Skeletal muscle tissue (tissue), 4 donors: ENCODE data around the gene CRTAC1. TPM values are rescaled to one million over a fixed set of nuclear protein-coding genes. Genes with fewer than 3 reads are reported as not detected.

Source experiments
- H3K27ac ChIP-seq: one replicate; pipeline ENCODE4 v1.7.0; 2013; ENCODE audit warnings: mild to moderate bottlenecking, low read depth, low read length, inconsistent platforms
- H3K27me3 ChIP-seq, 3 donors: one replicate each; pipeline ENCODE4 v1.7.0; 2013; ENCODE audit warnings: low read length in 3 of 3; ENCODE audit not compliant: control insufficient read depth in 3 of 3, insufficient read depth in 3 of 3
- H3K36me3 ChIP-seq, 3 donors: one replicate each; pipeline ENCODE4 v1.7.0; 2013; ENCODE audit warnings: low read length in 3 of 3; ENCODE audit not compliant: control insufficient read depth in 3 of 3, insufficient read depth in 3 of 3
- H3K4me1 ChIP-seq, 3 donors: one replicate each; pipeline ENCODE4 v1.7.0; 2013; ENCODE audit warnings: low read length in 3 of 3, mild to moderate bottlenecking in 3 of 3; ENCODE audit not compliant: control insufficient read depth in 3 of 3, insufficient read depth in 3 of 3
- H3K4me3 ChIP-seq, 3 donors: one replicate each; pipeline ENCODE4 v1.7.0; 2013; ENCODE audit warnings: low read length in 3 of 3
- H3K9ac ChIP-seq, 3 donors: one replicate each; pipeline ENCODE4 v1.7.0; 2013; ENCODE audit warnings: low read length in 3 of 3, mild to moderate bottlenecking in 3 of 3, moderate library complexity in 2 of 3, low read depth in 1 of 3
- H3K9me3 ChIP-seq, 3 donors: one replicate each; pipeline ENCODE4 v1.7.0; 2013; ENCODE audit warnings: low read length in 3 of 3; ENCODE audit not compliant: control insufficient read depth in 3 of 3
- total RNA-seq: library from RNA; depleted of rRNA; stranded (reverse); fragments of >200 nt; gene quantifications from one replicate; pipeline ENCODE4 v1.2.3, GENCODE V29; 2014
- donor health status: Osteomylitis.

Gene CRTAC1
- total RNA-seq, 1 donor from 2014 or later, result 0.52 TPM

- Histone ChIP-seq H3K36me3 (no peaks in the 10 kb centered on the region), H3K9me3 (no peaks in the 10 kb centered on the region), H3K9ac (no peak overlapping the region), H3K4me3 (no peak overlapping the region), H3K4me1 (no peaks in the 10 kb centered on the region), H3K27ac (no peak overlapping the region), H3K27me3 (peaks cover 5 to 22% (median 12%) of the 10 kb centered on the region in 3 donors)
These were observed 122.6 kb downstream of the CRTAC1 start for GRCh38 chr10:97907830-97908229.

- H3K4me1 ChIP-seq, result no peaks in the 10 kb centered on the region
- H3K9ac ChIP-seq, result no peak overlapping the region
- peaks cover 5 to 16% (median 12%) of the 10 kb centered on the region in 3 donors for H3K27me3 ChIP-seq
- H3K36me3 ChIP-seq, result no peaks in the 10 kb centered on the region
- no peak overlapping the region for H3K27ac ChIP-seq
- no peaks in the 10 kb centered on the region for H3K9me3 ChIP-seq
- H3K4me3 ChIP-seq, result no peak overlapping the region
These were observed 123.2 kb downstream of the CRTAC1 start for GRCh38 chr10:97907211-97907610.

GRCh38 chr10:97905276-97905675 is 125.1 kb downstream of the CRTAC1 start:
- H3K9ac ChIP-seq, result no peak overlapping the region
- no peak overlapping the region for H3K4me3 ChIP-seq
- peaks cover 5 to 15% (median 8%) of the 10 kb centered on the region in 3 donors for H3K27me3 ChIP-seq
- H3K9me3 ChIP-seq, result no peaks in the 10 kb centered on the region
- H3K4me1 ChIP-seq, result no peaks in the 10 kb centered on the region
- H3K36me3 ChIP-seq, result no peaks in the 10 kb centered on the region
- no peak overlapping the region for H3K27ac ChIP-seq

- no peaks in the 10 kb centered on the region for H3K4me1 ChIP-seq
- H3K9ac ChIP-seq, result no peak overlapping the region
- no peak overlapping the region for H3K27ac ChIP-seq
- peaks cover 5 to 18% (median 8%) of the 10 kb centered on the region in 3 donors for H3K27me3 ChIP-seq
- H3K36me3 ChIP-seq, result no peaks in the 10 kb centered on the region
- no peaks in the 10 kb centered on the region for H3K9me3 ChIP-seq
- H3K4me3 ChIP-seq, result no peak overlapping the region
These were observed 125.8 kb downstream of the CRTAC1 start for GRCh38 chr10:97904576-97904975.

GRCh38 chr10:97904018-97904381 is 126.4 kb downstream of the CRTAC1 start:
- no peak overlapping the region for H3K4me3 ChIP-seq
- H3K27me3 ChIP-seq, result peaks cover 5 to 21% (median 8%) of the 10 kb centered on the region in 3 donors
- H3K9me3 ChIP-seq, result no peaks in the 10 kb centered on the region

GRCh38 chr10:97903128-97904017 is 127.0 kb downstream of the CRTAC1 start:
- no peaks in the 10 kb centered on the region for H3K4me1 ChIP-seq
- H3K27me3 ChIP-seq, result peaks cover 5 to 22% (median 8%) of the 10 kb centered on the region in 3 donors
- no peak overlapping the region for H3K27ac ChIP-seq
- H3K4me3 ChIP-seq, result no peak overlapping the region
- no peaks in the 10 kb centered on the region for H3K9me3 ChIP-seq
- no peak overlapping the region for H3K9ac ChIP-seq
- H3K36me3 ChIP-seq, result no peaks in the 10 kb centered on the region

More at GRCh38 chr10:97904018-97904381, 126.4 kb downstream of the CRTAC1 start:
- no peak overlapping the region for H3K27ac ChIP-seq
- H3K9ac ChIP-seq, result no peak overlapping the region
- H3K36me3 ChIP-seq, result no peaks in the 10 kb centered on the region
- no peaks in the 10 kb centered on the region for H3K4me1 ChIP-seq

- Histone ChIP-seq H3K27me3 (peaks cover 0 to 24% (median 5%) of the 10 kb centered on the region in 3 donors), H3K9me3 (no peaks in the 10 kb centered on the region), H3K36me3 (no peaks in the 10 kb centered on the region), H3K4me1 (peaks cover 0 to 2% (median 0%) of the 10 kb centered on the region in 3 donors), H3K27ac (no peak overlapping the region), H3K4me3 (no peak overlapping the region), H3K9ac (no peak overlapping the region)
These were observed 129.0 kb downstream of the CRTAC1 start for GRCh38 chr10:97901381-97901780.

GRCh38 chr10:97898429-97898828 is 132.0 kb downstream of the CRTAC1 start:
- H3K27me3 ChIP-seq, result peaks cover 0 to 24% (median 0%) of the 10 kb centered on the region in 3 donors
- no peak overlapping the region for H3K27ac ChIP-seq
- no peak overlapping the region for H3K9ac ChIP-seq
- H3K36me3 ChIP-seq, result no peaks in the 10 kb centered on the region
- no peak overlapping the region for H3K4me3 ChIP-seq
- peaks cover 0 to 6% (median 0%) of the 10 kb centered on the region in 3 donors for H3K4me1 ChIP-seq
- no peaks in the 10 kb centered on the region for H3K9me3 ChIP-seq

- H3K4me1 ChIP-seq, result peaks cover 0 to 6% (median 0%) of the 10 kb centered on the region in 3 donors
- no peaks in the 10 kb centered on the region for H3K9me3 ChIP-seq
- H3K4me3 ChIP-seq, result no peak overlapping the region
- H3K27me3 ChIP-seq, result peaks cover 0 to 24% (median 0%) of the 10 kb centered on the region in 3 donors
- no peak overlapping the region for H3K9ac ChIP-seq
- no peak overlapping the region for H3K27ac ChIP-seq
- H3K36me3 ChIP-seq, result no peaks in the 10 kb centered on the region
These were observed 133.6 kb downstream of the CRTAC1 start for GRCh38 chr10:97896756-97897358.

GRCh38 chr10:97895915-97896314 is 134.5 kb downstream of the CRTAC1 start:
- Histone ChIP-seq H3K27ac (no peak overlapping the region), H3K9me3 (no peaks in the 10 kb centered on the region), H3K4me3 (no peak overlapping the region), H3K36me3 (no peaks in the 10 kb centered on the region), H3K9ac (no peak overlapping the region), H3K4me1 (peaks cover 0 to 6% (median 0%) of the 10 kb centered on the region in 3 donors), H3K27me3 (peaks cover 0 to 27% (median 0%) of the 10 kb centered on the region in 3 donors)
